HG03064 (cell line): ENCODE data around the gene NDUFB11.
"Not testable (repeated sequence)": the region's sequence is repeated elsewhere in the genome, so short reads cannot be mapped to it uniquely, and the experiment has no call there.

Experiments
- ATAC-seq: cut with Tn5 transposase; IDR thresholded peaks from one replicate; pipeline ENCODE4 v1.9.1; 2021; ENCODE audit warnings: low read depth; ENCODE audit not compliant: unreplicated experiment

NDUFB11 gene

DNA sequence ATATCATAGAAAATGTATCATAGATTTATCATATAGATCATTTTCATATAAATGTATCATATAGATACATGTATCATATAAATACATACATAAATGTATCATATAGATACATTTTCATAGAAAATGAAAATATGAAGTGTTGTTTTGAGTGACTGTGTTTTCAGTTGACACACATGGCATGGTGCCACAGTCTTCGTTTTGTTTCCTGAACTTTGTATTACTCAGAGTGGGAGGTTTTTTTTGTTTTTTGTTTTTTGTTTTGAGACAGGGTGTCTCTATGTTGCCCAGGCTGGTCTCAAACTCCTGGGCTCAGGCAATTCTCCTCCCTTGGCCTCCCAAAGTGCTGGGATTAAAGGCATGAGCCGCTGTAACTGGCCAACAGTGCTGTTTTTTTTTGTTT, 4.4 kb upstream of the NDUFB11 start:
- no peak for ATAC-seq

DNA sequence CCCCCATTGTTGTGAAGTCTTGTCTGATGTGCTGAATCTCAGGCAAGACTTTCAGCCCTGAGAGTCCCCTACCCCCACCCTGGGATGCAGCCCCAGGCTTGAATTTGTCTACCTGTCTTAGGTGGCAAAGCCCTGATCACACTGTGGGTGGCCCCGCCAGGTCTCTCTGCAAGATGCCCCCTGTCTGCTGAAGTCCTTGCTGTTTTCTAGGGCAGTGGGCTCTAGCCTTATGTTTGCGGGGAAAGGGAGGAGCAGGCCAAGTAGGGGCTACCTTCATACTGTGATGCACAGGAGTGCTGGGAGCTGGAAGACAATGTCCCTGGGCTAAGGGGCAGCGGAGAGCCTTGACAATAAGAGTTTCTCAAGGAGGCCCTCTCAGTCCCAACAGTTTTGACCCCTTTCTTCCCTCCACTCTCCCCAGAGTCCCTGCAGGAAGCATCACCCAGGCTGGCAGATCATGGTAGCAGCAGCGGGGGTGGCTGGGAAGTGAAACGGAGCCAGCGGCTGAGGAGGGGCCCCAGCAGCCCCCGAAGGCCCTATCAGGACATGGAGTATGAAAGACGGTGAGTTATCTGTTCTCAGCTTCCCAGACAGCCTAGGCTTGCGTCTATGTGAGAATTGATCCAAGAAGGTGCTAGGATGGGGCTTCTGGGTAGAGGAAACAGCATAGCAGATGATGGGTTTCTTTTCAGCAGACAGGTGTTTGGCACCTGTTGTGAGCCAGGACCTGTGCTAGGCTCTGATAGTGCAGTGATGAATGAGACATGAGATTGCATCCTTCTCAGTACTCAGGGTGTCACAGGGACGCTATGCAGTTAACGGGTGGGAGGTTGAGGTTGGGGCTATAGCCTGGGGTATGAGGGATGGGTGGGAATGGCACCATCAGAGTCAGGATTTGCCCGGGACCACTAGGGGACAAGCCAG, 2.7 kb upstream of the NDUFB11 start:
- ATAC-seq = no peak

DNA sequence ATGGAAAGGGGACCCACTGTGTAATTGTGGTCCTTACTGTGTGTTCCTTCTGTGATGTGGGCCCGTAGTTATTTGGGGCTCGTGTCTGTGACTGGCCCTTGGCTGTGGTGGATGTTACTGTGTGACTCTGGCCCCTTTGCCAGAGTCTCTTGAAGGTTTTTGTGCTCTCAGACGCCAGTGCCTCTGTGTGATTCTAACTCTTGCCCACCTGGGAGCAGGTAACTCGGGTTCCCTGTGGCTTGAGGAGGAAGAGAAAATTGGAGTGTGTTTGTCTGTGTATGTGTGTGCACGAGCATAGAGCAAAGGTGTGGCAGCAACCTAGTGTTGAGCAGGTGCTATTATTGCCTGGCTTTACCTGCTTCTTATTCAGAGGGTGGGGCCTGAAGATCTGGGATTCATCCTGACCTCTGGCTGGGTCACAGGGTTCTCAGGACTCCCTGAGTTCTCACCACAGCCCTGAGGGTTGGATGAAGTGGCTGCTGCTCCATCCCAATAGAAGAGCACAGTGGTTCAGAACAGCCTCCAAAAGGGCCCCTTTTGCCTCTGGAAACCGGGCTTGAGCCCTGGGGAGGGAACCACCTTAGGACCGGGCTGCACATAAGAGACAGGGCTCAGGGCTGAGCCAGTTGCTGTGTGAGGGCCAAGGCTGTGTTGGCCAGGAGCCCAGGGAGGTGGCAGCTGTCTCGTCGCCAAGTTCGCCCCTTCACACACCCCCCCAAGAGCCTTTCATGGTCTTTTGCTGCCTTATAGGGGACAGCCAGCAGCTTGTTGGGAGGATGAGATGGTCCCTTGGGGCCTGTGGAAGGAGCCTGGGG, 1.8 kb upstream of the NDUFB11 start:
- ATAC-seq = no peak

DNA sequence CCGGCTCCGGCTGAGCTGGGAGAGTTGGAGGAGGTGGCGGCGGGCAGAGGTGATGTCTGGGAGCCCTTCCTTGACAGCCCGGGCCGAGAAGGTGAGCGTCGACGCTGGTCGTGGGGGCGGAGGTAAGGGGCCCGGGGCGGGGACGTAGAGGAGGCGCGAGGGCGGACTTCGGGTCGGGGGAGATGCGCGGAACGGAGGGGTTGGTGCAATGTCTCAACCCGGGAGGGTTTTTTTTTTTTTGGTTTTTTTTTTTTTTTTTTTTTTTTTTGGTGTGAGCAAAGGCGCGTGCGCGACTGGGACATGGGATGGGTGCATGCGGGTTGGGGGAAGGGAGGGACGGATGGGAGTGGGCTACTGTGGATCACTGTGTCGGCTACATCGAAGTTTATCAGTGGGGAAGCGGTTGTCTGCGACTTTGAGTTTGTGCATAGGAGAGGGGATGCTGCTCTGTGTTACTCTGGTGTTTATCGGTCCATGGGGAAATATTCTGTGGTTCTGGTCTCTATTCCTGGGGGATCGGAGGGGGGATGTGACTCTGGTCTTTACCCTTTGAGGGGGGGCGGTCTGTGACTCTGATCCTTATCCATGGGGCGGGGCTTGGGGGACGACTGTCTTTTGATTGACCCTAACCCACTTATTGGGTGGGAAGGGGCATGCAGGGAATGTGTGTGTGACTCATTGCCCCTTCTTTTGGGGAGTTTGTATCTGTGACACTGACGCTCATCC, 1.1 kb upstream of the NDUFB11 start:
- ATAC-seq = peak; percentile 17

DNA sequence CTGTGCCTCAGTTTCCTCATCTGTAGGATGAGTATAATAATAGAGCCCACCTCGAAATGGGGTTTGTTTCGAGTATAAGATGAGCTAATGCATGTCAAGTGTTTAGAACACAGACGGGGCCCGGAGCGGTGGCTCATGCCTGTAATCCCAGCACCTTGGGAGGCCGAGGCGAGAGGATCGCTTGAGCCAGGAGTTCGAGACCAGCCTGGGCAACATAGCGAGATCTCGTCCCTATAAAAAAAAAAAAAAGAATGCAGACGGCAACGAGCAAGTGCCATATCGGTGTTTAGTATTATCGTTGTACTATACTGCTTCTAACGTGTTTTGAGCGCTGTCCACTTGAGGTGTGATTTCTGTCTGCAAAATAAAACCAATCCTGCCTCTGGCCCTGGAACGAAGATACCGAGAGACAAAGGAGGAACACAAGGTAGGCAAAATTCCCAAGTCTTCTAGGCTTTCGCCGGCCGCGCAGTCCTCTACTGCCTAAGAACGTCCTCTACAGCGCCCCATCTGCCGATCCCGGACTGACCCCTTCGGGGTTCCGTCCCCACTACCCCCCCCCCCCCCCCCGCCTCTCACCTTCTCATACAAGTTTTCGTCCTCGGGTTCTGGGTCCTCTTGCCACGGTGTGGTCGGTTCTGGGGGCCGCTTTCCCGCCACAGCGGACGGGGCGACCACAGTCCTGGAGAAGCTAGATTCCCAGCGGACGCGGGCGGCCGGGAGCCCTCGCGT, 442 bp downstream of the NDUFB11 start:
- ATAC-seq = peak; percentile 6

DNA sequence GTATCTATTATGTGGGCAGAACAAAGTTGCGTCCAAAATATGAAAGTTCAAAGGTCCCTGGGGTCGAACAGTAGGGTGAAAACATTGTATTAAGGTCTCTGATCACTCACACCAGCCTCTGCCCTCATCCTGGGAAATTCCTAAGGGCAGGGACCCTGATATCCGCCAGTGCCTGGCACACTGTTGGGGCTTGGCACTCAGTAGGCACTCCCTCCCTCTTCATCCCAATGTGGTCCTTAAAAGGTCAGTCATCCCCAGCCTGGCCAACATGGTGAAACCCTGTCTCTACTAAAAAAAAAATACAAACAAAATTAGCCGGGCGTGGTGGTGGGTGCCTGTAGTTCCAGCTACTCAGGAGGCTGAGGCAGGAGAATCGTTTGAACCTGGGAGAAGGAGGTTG, 6.3 kb downstream of the NDUFB11 start:
- no peak for ATAC-seq

DNA sequence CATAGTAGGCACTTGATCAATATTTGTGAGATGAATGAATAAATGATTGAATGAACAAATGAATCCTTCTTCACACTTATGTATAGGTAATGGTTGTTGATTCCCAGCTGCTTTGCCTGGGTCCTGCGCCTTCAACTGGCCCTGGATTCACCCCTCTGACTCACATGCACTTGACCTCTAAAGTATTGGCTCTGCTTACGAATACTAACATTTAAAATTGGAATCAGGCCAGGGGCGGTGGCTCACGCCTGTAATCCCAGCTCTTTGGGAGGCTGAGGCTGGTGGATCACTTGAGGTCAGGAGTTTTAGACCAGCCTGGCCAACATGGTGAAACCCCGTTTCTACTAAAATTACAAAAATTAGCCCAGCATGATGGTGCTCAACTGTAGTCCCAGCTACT, 8.9 kb downstream of the NDUFB11 start:
- not testable (repeated sequence) for ATAC-seq

DNA sequence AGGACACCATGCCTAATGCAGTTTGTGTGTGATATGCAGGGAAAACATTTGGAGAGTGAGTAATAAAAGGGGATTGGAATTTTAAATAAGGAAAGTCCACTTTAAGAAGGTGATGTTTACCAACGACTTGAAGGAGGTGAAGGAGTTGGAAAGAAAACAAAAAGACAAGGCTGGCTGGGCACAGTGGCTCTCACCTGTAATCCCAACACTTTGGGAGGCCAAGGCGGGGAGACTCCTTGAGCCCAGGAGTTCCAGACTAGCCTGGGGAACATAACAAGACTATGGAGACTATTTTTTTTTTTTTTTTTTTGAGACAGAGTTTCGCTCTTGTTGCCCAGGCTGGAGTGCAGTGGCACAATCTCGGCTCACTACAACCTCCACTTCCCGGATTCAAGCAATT, 11.0 kb downstream of the NDUFB11 start:
- ATAC-seq = no peak

DNA sequence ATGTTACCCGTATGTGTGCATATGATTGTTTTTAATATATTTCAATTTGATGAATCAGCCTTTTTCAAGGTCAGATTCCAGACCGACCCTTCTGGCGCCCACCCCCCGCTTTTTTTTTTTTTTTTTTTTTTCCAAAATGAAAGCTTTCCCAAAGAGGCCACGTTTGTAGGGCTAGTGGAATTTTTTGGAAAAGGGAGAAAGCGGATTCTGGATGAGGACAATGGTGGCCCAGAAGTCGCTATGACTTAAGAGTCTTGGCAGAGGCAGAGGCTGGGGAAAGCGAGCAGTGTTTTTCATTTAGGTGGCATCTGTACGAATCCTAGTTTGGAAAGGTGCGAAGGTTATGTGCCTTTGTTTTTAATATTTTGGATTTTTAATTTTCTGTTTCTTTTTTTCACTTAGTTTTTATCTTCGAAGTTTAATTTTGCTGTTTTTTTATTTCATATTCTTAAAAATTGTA, 14.6 kb downstream of the NDUFB11 start:
- ATAC-seq = no peak

DNA sequence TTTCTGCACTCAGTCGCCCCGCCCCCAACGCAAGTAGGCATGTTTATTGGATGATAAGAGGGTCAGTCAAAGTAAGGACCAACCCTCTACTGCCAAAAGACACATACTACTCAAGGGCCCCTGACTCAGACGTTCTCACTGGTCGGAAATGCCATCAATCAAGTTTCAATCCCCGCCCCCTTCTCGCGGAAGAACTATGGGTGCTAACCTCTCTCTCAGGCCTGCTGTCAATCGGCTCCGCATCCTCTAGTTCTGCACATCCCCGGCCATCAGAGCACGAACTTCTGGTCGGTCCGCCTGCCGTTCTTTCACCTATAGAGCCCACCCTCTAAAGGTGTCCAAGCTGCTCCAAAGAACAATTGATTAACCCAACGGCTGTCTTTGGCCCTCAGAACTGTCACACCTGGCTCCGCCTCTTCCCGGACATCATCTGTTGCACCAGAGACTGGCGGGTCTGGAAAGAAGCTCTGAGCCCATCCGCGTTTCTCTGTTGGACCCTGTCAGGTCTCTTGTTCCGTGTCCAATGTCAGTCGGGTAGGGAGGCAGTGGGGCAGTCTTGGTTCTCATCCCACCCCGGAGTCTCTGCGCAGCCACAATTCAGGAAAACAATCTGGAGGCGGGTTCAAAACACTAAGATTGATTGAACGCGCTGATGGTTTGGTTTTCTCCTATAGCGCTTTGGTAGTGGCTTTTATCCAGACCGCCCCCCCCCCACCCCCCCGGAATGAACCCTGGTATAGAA, 15.2 kb downstream of the NDUFB11 start:
- peak; percentile 93 for ATAC-seq

DNA sequence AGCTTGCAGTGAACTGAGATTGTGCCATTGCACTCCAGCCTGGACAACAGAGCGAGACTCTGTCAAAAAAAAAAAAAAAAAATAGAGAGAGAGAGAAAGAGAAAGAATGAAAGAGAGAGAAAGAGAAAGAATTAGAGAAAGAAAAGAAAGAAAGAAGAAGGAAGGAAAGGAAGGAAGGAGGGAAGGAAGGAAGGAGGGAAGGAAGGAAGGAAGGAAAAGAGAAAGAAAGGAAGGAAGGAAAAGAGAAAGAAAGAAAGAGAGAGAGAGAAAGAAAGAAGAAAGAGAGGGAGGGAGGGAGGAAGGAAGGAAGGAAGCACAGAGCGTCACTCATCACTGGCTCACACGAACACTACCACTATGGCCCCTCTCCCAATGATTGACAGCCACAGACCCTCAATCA, 20.0 kb downstream of the NDUFB11 start:
- not testable (repeated sequence) for ATAC-seq

DNA sequence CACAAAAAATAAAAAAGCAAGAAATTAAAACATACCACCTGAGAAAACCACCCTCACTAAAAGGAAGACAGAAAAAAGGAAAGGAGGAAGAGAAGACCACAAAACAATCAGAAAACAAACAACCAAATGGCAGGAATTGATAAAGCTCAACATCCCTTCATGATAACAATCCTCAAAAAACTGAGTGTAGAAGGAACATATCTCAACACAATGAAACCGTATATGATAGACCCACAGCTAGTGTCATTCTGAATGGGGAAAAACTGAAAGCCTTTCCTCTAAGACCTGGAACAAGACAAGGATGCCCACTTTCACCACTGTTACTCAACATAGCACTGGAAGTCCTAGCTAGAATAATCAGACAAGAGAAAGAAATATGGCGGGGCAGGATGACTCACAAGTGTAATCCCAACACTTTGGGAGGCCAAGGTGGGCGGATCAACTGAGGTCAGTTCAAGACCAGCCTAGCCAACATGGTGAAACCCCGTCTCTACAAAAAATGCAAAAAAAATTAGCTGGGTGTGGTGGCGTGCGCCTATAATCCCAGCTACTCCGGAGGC, 27.9 kb downstream of the NDUFB11 start:
- ATAC-seq = not testable (repeated sequence)

DNA sequence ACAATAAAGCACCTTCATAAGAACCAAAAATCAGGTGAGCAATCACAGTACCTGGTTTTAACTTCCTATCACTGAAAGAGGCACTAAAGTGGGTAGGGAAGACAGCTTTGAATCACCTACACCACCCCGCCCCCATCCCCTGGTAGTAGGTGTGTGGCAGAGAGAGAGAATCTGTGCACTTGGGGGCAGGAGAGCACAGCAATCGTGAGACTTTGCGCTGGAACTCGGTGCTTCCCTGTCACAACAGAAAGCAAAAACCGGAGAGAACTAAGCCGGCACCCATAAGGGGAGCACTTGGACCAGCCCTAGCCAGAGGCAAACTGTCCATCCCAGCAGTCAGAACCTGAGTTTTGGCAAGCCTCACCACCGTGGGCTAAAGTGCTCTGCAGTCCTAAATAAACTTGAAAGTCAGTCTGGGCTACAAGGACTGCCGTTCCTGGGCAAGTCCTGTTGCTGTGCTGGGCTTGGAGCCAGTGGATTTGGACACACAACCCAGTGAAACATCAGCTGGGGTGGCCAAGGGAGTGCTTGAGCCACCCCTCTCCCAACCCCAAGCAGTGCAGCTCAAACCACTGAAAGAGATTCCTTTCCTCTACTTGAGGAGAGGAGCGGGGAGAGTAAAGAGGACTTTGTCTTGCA, 32.1 kb downstream of the NDUFB11 start:
- no peak for ATAC-seq

DNA sequence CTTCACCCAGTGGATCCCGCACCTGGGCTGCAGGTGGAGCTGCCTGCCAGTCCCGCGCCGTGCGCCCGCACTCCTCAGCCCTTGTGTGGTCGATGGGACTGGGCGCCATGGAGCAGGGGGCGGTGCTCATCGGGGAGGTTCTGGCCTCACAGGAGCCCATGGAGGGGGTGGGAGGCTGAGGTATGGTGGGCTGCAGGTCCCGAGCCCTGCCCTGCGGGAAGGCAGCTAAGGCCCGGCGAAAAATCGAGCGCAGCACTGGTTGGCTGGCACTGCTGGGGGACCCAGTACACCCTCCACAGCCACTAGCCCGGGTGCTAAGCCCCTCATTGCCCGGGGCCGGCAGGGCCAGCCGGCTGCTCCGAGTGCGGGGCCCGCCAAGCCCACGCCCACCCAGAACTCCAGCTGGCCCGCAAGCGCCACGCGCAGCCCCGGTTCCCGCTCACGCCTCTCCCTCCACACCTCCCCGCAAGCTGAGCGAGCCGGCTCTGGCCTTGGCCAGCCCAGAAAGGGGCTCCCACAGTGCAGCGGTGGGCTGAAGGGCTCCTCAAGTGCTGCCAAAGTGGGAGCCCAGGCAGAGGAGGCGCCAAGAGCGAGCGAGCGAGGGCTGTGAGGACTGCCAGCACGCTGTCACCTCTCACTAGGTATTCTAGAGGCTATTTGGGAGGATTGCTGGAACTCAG, 33.4 kb downstream of the NDUFB11 start:
- not testable (repeated sequence) for ATAC-seq

DNA sequence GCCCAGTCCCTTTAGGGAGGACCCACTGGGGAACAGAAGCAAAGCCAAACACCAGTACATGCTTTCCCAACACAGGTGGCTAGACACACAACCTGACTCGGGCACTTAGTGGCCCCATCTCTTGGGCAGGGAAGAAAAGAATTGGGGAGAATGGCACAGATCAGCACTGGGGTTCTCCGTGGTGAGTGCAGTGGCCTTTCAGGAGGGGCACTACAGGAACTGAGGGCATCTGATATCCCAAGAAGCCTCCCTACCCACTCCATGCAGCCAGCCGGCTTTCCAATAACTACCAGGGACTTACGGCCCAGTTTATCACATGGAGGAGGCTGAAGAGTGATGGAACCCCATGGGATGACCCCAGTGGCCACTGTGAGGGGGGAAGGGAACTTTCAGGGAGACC, 43.3 kb downstream of the NDUFB11 start:
- no peak for ATAC-seq

DNA sequence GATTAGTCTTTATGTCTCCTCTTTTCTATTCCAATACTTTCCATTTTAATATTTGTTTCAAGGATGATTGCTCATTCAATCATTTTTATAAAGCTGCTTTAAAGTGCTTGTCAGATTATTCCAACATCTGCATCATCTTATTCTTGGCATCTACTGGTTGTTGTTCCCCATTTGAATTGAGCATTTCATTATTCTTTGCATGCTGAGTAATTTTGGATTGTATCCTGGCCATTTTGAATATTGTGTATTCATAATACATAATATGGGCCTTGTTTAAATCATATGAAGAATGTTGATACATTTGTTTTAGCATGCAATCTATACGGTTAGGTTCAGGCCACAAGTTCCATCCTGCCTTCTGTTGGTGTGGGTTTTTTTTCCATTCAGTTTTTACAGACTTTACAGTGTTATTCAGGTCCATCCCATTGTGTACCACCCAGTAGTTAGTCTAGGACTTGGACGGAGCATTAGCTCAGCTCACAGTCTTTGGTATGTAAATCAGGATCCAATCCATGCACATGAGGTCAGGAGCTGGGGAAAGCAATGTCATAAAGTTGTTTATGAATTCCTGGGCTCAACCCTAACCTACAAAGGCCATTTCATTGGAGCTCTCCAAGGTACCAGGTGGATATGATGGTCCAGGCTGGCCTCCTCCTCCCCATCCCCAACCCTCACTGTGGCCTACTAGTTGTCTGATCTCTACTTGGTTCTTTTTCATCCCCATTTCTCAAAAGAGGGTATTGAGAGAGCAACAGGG, 46.0 kb downstream of the NDUFB11 start:
- no peak for ATAC-seq

DNA sequence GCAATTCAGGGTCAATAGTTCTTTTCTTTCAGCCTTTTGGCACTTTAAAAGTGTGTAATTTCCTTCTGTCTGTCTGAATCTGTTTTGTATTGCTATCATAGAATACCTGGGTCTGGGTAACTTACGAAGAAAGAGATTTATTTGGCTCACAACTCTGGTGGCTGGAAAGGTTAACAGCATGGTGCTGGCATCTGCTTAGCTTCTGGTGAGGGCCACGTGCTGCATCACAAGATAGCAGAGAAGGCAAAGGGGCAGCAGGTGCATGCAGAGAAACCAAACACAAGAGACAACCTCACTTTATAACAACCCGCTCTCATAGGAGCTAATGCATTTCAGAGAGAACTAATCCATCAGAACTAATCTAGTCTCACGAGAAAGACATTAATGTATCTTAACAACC, 47.5 kb downstream of the NDUFB11 start:
- ATAC-seq = no peak
